Measurements from ENCODE around the gene ALB.

The ALB gene

DNA sequence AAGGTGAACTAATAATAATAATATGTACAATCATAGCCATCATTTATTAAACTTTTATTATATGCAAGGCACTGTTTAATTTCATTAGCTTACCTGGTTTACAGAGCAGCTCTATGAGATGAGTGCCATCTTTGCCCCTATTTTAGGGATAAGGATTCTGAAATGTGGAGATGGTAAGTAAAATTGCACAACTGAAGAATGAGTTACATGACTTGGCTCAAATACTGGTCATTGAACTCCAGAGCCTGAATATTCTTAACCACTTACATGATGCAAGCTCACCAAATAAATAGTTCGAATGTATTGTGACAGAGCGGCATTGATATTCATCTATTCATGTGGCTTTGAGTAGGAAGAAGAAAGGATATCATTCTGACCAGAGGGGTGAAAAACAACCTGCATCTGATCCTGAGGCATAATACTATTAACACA, 11.7 kb downstream of the ALB start:
- no peak overlapping the region for H3K4me2 ChIP-seq
- H3K9me3 ChIP-seq (replicated peaks in 1 of 11) = no peaks in the 10 kb centered on the region
- H3K27ac ChIP-seq = no peak overlapping the region
- H3K4me3 ChIP-seq = no peak overlapping the region
- no peaks in the 10 kb centered on the region for H4K20me1 ChIP-seq
- H3K9ac ChIP-seq = no peak overlapping the region
- no peaks in the 10 kb centered on the region for H3K27me3 ChIP-seq
- no peaks in the 10 kb centered on the region for H3K4me1 ChIP-seq
- H3K36me3 ChIP-seq = no peaks in the 10 kb centered on the region
- TF ChIP-seq Cebpa-rat (IDR thresholded peaks at IDR 0.05) = no peak

DNA sequence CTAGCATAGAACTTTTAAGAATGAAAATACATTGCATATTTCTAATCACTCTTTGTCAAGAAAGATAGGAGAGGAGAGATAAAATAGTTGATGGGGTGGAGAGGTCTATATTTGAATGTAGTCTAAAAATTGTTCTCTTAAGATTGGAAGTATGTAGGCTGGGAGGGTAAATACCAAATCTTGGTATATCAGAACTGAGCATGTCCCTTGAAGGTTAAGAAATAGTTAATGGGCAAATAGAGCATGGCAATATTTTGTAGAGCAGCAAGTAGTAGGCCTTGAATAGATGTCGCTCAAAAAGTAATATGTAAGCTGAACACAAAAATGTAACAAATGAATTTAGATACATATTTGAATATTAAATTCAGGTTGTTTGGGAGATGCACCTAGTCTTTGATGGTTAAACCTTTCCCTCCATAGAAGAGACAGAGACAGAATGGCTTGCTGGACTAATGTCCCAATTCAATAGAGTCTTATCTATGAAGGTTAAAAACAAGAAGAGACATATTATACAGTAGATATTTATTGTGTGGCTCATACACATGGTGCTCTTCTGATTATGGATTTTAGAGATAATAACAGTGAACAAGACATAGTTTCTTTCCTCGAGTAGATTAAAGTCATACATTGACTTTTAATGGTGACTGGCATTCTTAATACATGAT, 12.5 kb downstream of the ALB start:
- no peak overlapping the region for H3K27ac ChIP-seq
- H3K9me3 ChIP-seq (replicated peaks in 1 of 11) = no peaks in the 10 kb centered on the region
- H3K4me3 ChIP-seq = no peak overlapping the region
- H4K20me1 ChIP-seq = no peaks in the 10 kb centered on the region
- H3K4me1 ChIP-seq = no peaks in the 10 kb centered on the region
- no peak overlapping the region for H3K9ac ChIP-seq
- no peaks in the 10 kb centered on the region for H3K27me3 ChIP-seq
- no peak for TF ChIP-seq Cebpa-rat (IDR thresholded peaks at IDR 0.05)
- H3K36me3 ChIP-seq = no peaks in the 10 kb centered on the region
- H3K4me2 ChIP-seq = no peak overlapping the region

DNA sequence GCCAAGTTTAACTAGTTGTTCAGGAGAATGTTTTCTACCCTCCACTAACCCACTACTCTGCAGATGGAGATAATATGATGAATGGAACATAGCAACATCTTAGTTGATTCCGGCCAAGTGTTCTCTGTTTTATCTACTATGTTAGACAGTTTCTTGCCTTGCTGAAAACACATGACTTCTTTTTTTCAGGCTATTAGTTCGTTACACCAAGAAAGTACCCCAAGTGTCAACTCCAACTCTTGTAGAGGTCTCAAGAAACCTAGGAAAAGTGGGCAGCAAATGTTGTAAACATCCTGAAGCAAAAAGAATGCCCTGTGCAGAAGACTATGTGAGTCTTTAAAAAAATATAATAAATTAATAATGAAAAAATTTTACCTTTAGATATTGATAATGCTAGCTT, 13.3 kb downstream of the ALB start:
- Histone ChIP-seq H3K27ac (no peak overlapping the region), H3K4me1 (no peaks in the 10 kb centered on the region), H4K20me1 (no peaks in the 10 kb centered on the region), H3K9ac (no peak overlapping the region), H3K27me3 (no peaks in the 10 kb centered on the region), H3K9me3 (replicated peaks in 1 of 11) (no peaks in the 10 kb centered on the region), H3K4me3 (no peak overlapping the region), H3K36me3 (no peaks in the 10 kb centered on the region), H3K4me2 (no peak overlapping the region)
- TF ChIP-seq Cebpa-rat (IDR thresholded peaks at IDR 0.05) = no peak

DNA sequence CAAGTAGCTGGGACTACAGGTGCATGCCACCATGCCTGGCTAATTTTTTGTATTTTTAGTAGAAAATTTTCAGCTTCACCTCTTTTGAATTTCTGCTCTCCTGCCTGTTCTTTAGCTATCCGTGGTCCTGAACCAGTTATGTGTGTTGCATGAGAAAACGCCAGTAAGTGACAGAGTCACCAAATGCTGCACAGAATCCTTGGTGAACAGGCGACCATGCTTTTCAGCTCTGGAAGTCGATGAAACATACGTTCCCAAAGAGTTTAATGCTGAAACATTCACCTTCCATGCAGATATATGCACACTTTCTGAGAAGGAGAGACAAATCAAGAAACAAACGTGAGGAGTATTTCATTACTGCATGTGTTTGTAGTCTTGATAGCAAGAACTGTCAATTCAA, 13.9 kb downstream of the ALB start:
- Histone ChIP-seq H3K27me3 (no peaks in the 10 kb centered on the region), H3K9me3 (replicated peaks in 1 of 11) (no peaks in the 10 kb centered on the region), H4K20me1 (no peaks in the 10 kb centered on the region), H3K4me1 (no peaks in the 10 kb centered on the region), H3K4me2 (no peak overlapping the region), H3K9ac (no peak overlapping the region), H3K4me3 (no peak overlapping the region), H3K27ac (no peak overlapping the region), H3K36me3 (no peaks in the 10 kb centered on the region)
- no peak for TF ChIP-seq Cebpa-rat (IDR thresholded peaks at IDR 0.05)

DNA sequence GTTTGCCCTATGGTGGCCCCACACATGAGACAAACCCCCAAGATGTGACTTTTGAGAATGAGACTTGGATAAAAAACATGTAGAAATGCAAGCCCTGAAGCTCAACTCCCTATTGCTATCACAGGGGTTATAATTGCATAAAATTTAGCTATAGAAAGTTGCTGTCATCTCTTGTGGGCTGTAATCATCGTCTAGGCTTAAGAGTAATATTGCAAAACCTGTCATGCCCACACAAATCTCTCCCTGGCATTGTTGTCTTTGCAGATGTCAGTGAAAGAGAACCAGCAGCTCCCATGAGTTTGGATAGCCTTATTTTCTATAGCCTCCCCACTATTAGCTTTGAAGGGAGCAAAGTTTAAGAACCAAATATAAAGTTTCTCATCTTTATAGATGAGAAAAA, 14.6 kb downstream of the ALB start:
- no peaks in the 10 kb centered on the region for H3K9me3 ChIP-seq (replicated peaks in 1 of 11)
- H3K36me3 ChIP-seq = no peaks in the 10 kb centered on the region
- no peaks in the 10 kb centered on the region for H3K4me1 ChIP-seq
- no peak overlapping the region for H3K9ac ChIP-seq
- no peak overlapping the region for H3K4me2 ChIP-seq
- H3K4me3 ChIP-seq = no peak overlapping the region
- no peak overlapping the region for H3K27ac ChIP-seq
- no peak for TF ChIP-seq Cebpa-rat (IDR thresholded peaks at IDR 0.05)
- H4K20me1 ChIP-seq = no peaks in the 10 kb centered on the region
- H3K27me3 ChIP-seq = no peaks in the 10 kb centered on the region

DNA sequence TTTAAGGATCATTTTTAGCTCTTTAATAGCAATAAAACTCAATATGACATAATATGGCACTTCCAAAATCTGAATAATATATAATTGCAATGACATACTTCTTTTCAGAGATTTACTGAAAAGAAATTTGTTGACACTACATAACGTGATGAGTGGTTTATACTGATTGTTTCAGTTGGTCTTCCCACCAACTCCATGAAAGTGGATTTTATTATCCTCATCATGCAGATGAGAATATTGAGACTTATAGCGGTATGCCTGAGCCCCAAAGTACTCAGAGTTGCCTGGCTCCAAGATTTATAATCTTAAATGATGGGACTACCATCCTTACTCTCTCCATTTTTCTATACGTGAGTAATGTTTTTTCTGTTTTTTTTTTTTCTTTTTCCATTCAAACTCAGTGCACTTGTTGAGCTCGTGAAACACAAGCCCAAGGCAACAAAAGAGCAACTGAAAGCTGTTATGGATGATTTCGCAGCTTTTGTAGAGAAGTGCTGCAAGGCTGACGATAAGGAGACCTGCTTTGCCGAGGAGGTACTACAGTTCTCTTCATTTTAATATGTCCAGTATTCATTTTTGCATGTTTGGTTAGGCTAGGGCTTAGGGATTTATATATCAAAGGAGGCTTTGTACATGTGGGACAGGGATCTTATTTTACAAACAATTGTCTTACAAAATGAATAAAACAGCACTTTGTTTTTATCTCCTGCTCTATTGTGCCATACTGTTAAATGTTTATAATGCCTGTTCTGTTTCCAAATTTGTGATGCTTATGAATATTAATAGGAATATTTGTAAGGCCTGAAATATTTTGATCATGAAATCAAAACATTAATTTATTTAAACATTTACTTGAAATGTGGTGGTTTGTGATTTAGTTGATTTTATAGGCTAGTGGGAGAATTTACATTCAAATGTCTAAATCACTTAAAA, 15.3 kb downstream of the ALB start:
- TF ChIP-seq Cebpa-rat (IDR thresholded peaks at IDR 0.05) = no peak

DNA sequence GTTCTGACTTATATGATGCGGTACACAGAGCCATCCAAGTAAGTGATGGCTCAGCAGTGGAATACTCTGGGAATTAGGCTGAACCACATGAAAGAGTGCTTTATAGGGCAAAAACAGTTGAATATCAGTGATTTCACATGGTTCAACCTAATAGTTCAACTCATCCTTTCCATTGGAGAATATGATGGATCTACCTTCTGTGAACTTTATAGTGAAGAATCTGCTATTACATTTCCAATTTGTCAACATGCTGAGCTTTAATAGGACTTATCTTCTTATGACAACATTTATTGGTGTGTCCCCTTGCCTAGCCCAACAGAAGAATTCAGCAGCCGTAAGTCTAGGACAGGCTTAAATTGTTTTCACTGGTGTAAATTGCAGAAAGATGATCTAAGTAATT, 16.5 kb downstream of the ALB start:
- H3K4me3 ChIP-seq = no peak overlapping the region
- no peak overlapping the region for H3K4me2 ChIP-seq
- H3K27ac ChIP-seq = no peak overlapping the region
- H3K36me3 ChIP-seq = no peaks in the 10 kb centered on the region
- no peaks in the 10 kb centered on the region for H3K4me1 ChIP-seq
- no peaks in the 10 kb centered on the region for H3K9me3 ChIP-seq (replicated peaks in 1 of 11)
- no peaks in the 10 kb centered on the region for H3K27me3 ChIP-seq
- no peaks in the 10 kb centered on the region for H4K20me1 ChIP-seq
- H3K9ac ChIP-seq = no peak overlapping the region
- TF ChIP-seq Cebpa-rat (IDR thresholded peaks at IDR 0.05) = no peak

More for the DNA sequence above, 15.3 kb downstream of the ALB start:
- H3K4me1 ChIP-seq = no peaks in the 10 kb centered on the region
- H3K4me2 ChIP-seq = no peak overlapping the region
- H3K36me3 ChIP-seq = no peaks in the 10 kb centered on the region
- no peaks in the 10 kb centered on the region for H4K20me1 ChIP-seq
- no peak overlapping the region for H3K4me3 ChIP-seq
- no peaks in the 10 kb centered on the region for H3K27me3 ChIP-seq
- no peak overlapping the region for H3K27ac ChIP-seq
- no peaks in the 10 kb centered on the region for H3K9me3 ChIP-seq (replicated peaks in 1 of 11)
- no peak overlapping the region for H3K9ac ChIP-seq

DNA sequence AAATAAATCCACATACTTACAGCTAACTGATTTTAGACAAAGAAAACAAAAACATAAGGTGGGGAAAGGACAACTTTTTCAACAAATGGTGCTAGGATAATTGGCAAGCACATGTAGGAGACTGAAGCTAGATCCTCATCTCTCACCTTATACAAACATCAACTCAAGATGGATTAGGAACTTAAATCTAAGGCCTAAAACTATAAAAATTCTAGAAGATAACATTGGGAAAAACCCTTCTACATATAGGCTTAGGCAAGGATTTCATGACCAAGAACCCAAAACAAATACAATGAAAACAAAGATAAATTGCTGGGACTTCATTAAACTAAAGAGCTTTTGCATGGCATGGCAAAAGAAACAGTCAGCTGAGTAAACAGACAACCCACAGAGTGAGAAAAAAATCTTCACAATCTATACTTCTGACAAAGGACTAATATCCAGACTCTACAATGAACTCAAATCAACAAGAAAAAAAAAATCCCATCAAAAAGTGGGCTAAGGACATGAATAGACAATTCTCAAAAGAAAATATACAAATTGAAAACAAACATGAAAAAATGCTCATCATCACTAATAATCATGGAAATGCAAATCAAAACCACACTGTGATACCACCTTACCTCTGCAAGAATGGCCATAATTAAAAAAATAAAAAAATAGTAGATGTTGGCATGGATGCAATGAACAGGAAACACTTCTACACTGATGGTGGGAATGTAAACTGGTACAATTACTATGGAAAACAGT, 17.8 kb downstream of the ALB start:
- H3K9ac ChIP-seq = no peak overlapping the region
- H3K27me3 ChIP-seq = no peaks in the 10 kb centered on the region
- no peak overlapping the region for H3K27ac ChIP-seq
- no peaks in the 10 kb centered on the region for H4K20me1 ChIP-seq
- no peaks in the 10 kb centered on the region for H3K4me1 ChIP-seq
- no peak overlapping the region for H3K4me3 ChIP-seq
- H3K4me2 ChIP-seq = no peak overlapping the region
- no peaks in the 10 kb centered on the region for H3K36me3 ChIP-seq
- TF ChIP-seq Cebpa-rat (IDR thresholded peaks at IDR 0.05) = no peak
- H3K9me3 ChIP-seq (replicated peaks in 1 of 11) = no peaks in the 10 kb centered on the region

DNA sequence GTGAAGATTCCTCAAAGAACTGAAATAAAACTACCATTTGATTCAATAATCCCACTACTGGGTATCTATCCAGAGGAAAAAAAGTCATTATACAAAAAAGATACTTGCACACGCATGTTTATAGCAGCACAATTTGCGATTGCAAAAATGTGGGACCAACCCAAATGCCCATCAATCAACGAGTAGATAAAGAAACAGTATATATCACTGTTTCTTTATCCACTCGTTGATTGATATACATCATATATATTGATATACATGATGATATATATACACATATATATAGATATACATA, 18.3 kb downstream of the ALB start:
- H3K4me1 ChIP-seq = no peaks in the 10 kb centered on the region
- no peak overlapping the region for H3K9ac ChIP-seq
- no peaks in the 10 kb centered on the region for H3K36me3 ChIP-seq
- no peak overlapping the region for H3K4me3 ChIP-seq
- no peak for TF ChIP-seq Cebpa-rat (IDR thresholded peaks at IDR 0.05)
- H3K9me3 ChIP-seq (replicated peaks in 1 of 11) = no peaks in the 10 kb centered on the region
- no peaks in the 10 kb centered on the region for H3K27me3 ChIP-seq
- H3K27ac ChIP-seq = no peak overlapping the region
- no peak overlapping the region for H3K4me2 ChIP-seq
- H4K20me1 ChIP-seq = no peaks in the 10 kb centered on the region
